ENCODE measurements around the gene HCFC1.

Gene HCFC1

DNA sequence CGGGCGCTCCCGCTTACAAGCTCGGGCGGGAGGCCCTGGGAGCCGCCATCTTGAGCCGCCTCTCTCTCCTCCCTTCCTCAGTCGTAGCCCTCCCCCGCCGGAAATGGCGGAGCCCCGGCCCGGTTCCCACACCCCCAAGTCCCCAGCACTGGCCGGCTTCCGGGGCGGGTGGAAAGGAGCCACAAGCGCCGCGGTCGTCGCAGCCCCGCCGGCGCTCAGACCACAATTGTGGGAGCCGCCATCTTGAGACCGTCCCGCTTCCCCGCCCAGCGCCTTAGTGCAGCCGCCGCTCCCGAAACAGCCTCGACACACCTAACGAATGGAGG, 531 bp downstream of the HCFC1 start:
- H3K27me3 ChIP-seq (ENCODE audit: control insufficient read depth, low read length): no peaks in the 10 kb centered on the region
- 0 out of 2 replicates have a peak, but pooled peaks cover 3% of the 10 kb centered on the region for H3F3A ChIP-seq (ENCODE audit: control insufficient read depth, insufficient read depth)
- no peaks in the 10 kb centered on the region for H3K9me2 ChIP-seq (replicated peaks; ENCODE audit: control insufficient read depth, low read length)
- peak overlapping the region; percentile 68 for H3K4me2 ChIP-seq (ENCODE audit: low read length)
- H3K36me3 ChIP-seq (ENCODE audit: control insufficient read depth, low read length): peaks cover 52% of the 10 kb centered on the region
- peak overlapping the region; percentile 96 for H3K27ac ChIP-seq (ENCODE audit: low read depth, low read length)
- peaks cover 44% of the 10 kb centered on the region for H3K4me1 ChIP-seq (ENCODE audit: control insufficient read depth, low read length)
- peak overlapping the region; percentile 94 for H3K4me3 ChIP-seq (ENCODE audit: low read length)
- peaks cover 74% of the 10 kb centered on the region for H3K79me2 ChIP-seq (ENCODE audit: control insufficient read depth, low read length)
- TF ChIP-seq, protein P1, sequence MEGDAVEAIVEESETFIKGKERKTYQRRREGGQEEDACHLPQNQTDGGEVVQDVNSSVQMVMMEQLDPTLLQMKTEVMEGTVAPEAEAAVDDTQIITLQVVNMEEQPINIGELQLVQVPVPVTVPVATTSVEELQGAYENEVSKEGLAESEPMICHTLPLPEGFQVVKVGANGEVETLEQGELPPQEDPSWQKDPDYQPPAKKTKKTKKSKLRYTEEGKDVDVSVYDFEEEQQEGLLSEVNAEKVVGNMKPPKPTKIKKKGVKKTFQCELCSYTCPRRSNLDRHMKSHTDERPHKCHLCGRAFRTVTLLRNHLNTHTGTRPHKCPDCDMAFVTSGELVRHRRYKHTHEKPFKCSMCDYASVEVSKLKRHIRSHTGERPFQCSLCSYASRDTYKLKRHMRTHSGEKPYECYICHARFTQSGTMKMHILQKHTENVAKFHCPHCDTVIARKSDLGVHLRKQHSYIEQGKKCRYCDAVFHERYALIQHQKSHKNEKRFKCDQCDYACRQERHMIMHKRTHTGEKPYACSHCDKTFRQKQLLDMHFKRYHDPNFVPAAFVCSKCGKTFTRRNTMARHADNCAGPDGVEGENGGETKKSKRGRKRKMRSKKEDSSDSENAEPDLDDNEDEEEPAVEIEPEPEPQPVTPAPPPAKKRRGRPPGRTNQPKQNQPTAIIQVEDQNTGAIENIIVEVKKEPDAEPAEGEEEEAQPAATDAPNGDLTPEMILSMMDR (IDR thresholded peaks at IDR 0.05; ENCODE audit: low read depth, low read length, poor library complexity, severe bottlenecking): no peak
- no peak for TF ChIP-seq EZH2phosphoT487 (IDR thresholded peaks at IDR 0.05; ENCODE audit: borderline replicate concordance, low read length)
- no peaks in the 10 kb centered on the region for H3K9me3 ChIP-seq (ENCODE audit: control insufficient read depth, insufficient read depth, low read length)
- H4K20me1 ChIP-seq (ENCODE audit: control insufficient read depth, insufficient read depth, low read depth, low read length): peaks cover 7% of the 10 kb centered on the region

DNA sequence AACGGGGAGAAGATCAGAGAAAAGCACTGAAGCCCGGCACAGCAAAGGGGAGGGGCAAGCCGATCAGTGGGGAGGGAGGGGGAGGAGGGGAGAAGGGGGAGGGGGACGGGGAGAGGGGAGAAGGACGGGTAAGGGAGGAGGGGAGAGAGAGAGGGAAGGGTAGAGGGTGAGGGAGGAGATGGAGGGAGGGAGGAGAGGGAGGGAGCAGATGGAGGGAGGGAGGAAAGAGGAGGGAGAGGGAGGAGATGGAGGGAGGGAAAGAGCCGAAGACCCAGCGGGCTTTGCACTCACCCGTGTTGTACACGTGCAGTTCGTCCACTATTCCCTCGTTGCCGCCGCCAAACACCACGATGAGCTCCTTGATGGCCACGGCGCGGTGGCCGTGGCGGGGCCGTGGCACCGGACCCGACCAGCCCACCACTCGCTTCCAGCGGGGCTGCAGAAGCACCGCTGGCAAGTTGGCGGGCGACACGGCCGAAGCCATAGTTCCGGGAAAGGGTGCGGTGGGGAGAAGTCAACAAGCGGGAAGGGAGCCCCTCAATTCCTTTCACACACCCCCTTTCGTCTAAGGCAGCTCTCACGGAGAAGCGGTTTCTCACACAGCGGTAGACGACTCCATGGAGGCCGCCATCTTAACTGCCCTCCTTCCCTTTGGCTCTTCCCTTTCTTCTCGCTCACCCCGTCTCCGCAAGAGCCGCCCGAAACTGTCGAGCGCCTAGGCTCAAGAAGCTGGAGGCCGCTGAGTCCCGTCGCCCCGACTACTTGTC, 1.1 kb downstream of the HCFC1 start:
- peaks cover 7% of the 10 kb centered on the region for H4K20me1 ChIP-seq (ENCODE audit: control insufficient read depth, insufficient read depth, low read depth, low read length)
- no peaks in the 10 kb centered on the region for H3K9me2 ChIP-seq (replicated peaks; ENCODE audit: control insufficient read depth, low read length)
- no peaks in the 10 kb centered on the region for H3K27me3 ChIP-seq (ENCODE audit: control insufficient read depth, low read length)
- peak overlapping the region; percentile 96 for H3K4me2 ChIP-seq (ENCODE audit: low read length)
- H3K4me3 ChIP-seq (ENCODE audit: low read length): peak overlapping the region; percentile 94
- peaks cover 46% of the 10 kb centered on the region for H3K4me1 ChIP-seq (ENCODE audit: control insufficient read depth, low read length)
- no peaks in the 10 kb centered on the region for H3K9me3 ChIP-seq (ENCODE audit: control insufficient read depth, insufficient read depth, low read length)
- TF ChIP-seq, protein P1 (IDR thresholded peaks at IDR 0.05; ENCODE audit: low read depth, low read length, poor library complexity, severe bottlenecking): no peak
- no peak for TF ChIP-seq EZH2phosphoT487 (IDR thresholded peaks at IDR 0.05; ENCODE audit: borderline replicate concordance, low read length)
- H3F3A ChIP-seq (ENCODE audit: control insufficient read depth, insufficient read depth): 0 out of 2 replicates have a peak, but pooled peaks cover 3% of the 10 kb centered on the region
- H3K27ac ChIP-seq (ENCODE audit: low read depth, low read length): peak overlapping the region; percentile 96
- peaks cover 80% of the 10 kb centered on the region for H3K79me2 ChIP-seq (ENCODE audit: control insufficient read depth, low read length)
- peaks cover 57% of the 10 kb centered on the region for H3K36me3 ChIP-seq (ENCODE audit: control insufficient read depth, low read length)

DNA sequence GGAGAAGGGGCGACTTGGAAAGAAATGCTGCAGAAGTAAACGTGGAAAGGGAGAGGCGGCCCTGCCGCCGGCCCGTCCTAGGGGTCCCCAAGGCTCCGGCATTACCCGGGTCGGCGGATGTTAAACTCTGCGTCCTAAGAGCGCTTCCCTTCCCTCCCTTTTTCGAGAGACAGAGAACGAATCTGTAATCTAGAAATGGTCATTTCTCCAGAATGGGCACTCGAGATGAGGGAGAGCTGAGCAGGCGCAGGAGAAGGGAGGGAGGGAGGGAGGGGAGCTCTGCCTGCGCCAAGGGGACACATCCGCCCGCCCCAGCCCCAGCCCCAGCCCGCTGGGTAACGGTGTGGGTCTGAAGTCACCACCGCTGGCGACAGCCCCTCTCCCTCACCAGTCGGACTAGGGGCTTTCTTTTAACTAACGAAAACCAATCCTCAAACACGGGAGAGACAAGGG, 1.7 kb downstream of the HCFC1 start:
- Histone ChIP-seq H3F3A (ENCODE audit: control insufficient read depth, insufficient read depth) (0 out of 2 replicates have a peak, but pooled peaks cover 3% of the 10 kb centered on the region), H3K27ac (ENCODE audit: low read depth, low read length) (peak overlapping the region; percentile 96), H3K9me3 (ENCODE audit: control insufficient read depth, insufficient read depth, low read length) (no peaks in the 10 kb centered on the region), H3K9me2 (replicated peaks; ENCODE audit: control insufficient read depth, low read length) (no peaks in the 10 kb centered on the region), H3K79me2 (ENCODE audit: control insufficient read depth, low read length) (peaks cover 86% of the 10 kb centered on the region), H4K20me1 (ENCODE audit: control insufficient read depth, insufficient read depth, low read depth, low read length) (peaks cover 7% of the 10 kb centered on the region), H3K36me3 (ENCODE audit: control insufficient read depth, low read length) (peaks cover 61% of the 10 kb centered on the region), H3K4me2 (ENCODE audit: low read length) (peak overlapping the region; percentile 96), H3K4me1 (ENCODE audit: control insufficient read depth, low read length) (peaks cover 46% of the 10 kb centered on the region), H3K4me3 (ENCODE audit: low read length) (peak overlapping the region; percentile 94), H3K27me3 (ENCODE audit: control insufficient read depth, low read length) (no peaks in the 10 kb centered on the region)
- no peak for TF ChIP-seq EZH2phosphoT487 (IDR thresholded peaks at IDR 0.05; ENCODE audit: borderline replicate concordance, low read length)
- TF ChIP-seq, protein P1 (IDR thresholded peaks at IDR 0.05; ENCODE audit: low read depth, low read length, poor library complexity, severe bottlenecking): no peak
